ENCODE data around the gene PCBP3.

- TF ChIP-seq MAX (IDR thresholded peaks at IDR 0.05; ENCODE audit: insufficient read depth, insufficient read length) (no peak), CTCF (IDR thresholded peaks at IDR 0.05; ENCODE audit: extremely low read depth in 1 of 2, insufficient read depth in 1 of 2, low read depth in 1 of 2, low read length in 2 of 2) (no peak), FOS (IDR thresholded peaks at IDR 0.05; ENCODE audit: borderline replicate concordance, insufficient read depth, low read length) (no peak), POLR2AphosphoS5 (IDR thresholded peaks at IDR 0.05; ENCODE audit: insufficient read depth, low read depth, low read length) (no peak), POLR2A (IDR thresholded peaks at IDR 0.05; ENCODE audit: low read depth, low read length) (no peak), EZH2 (IDR thresholded peaks at IDR 0.05; ENCODE audit: borderline replicate concordance, low read depth, low read length, severe bottlenecking) (no peak), JUN (IDR thresholded peaks at IDR 0.05; ENCODE audit: borderline replicate concordance, insufficient read depth, insufficient read length, low read depth) (no peak), MYC (IDR thresholded peaks at IDR 0.05; ENCODE audit: low read depth, low read length) (no peak), GATA2 (IDR thresholded peaks at IDR 0.05; ENCODE audit: insufficient read depth, insufficient read length, low read depth, low read length) (no peak)
Observed at GRCh38 chr21:45632160-45632559, 11.4 kb upstream of the PCBP3 start.

All from endothelial cell of umbilical vein (primary cell).